DMS114 treated with DMSO at 0.1 percent for 48 hours (cell line): Measurements from ENCODE around the gene PLA2G12A.
A peak's percentile ranks its signal among the peaks of the same experiment; 100 is the strongest.

ENCODE experiments used
- DNase-seq: peaks from one replicate; lab custom pipeline; 2025; ENCODE audit not compliant: unreplicated experiment; lab: John Stamatoyannopoulos, UW

The PLA2G12A gene

GRCh38 chr4:109729117-109729717, 653 bp downstream of the PLA2G12A start:
- DNase-seq, result no peak

GRCh38 chr4:109728385-109728784, 1.5 kb downstream of the PLA2G12A start:
- no peak for DNase-seq

GRCh38 chr4:109723110-109723509, 6.8 kb downstream of the PLA2G12A start:
- no peak for DNase-seq

- DNase-seq, result no peak
Observed at GRCh38 chr4:109722357-109722756, 7.5 kb downstream of the PLA2G12A start.

- no peak for DNase-seq
Observed at GRCh38 chr4:109721033-109721432, 8.8 kb downstream of the PLA2G12A start.

- no peak for DNase-seq
Observed at GRCh38 chr4:109719604-109720003, 10.3 kb downstream of the PLA2G12A start.

- DNase-seq, result no peak
Observed at GRCh38 chr4:109718759-109719158, 11.1 kb downstream of the PLA2G12A start.

GRCh38 chr4:109713500-109713899, 16.4 kb downstream of the PLA2G12A start:
- no peak for DNase-seq

- DNase-seq, result no peak
Observed at GRCh38 chr4:109708990-109709389, 20.9 kb downstream of the PLA2G12A start.

GRCh38 chr4:109708435-109708834, 21.4 kb downstream of the PLA2G12A start:
- no peak for DNase-seq

- no peak for DNase-seq
Observed at GRCh38 chr4:109703664-109704361, 26.1 kb downstream of the PLA2G12A start.

GRCh38 chr4:109702950-109703663, 26.8 kb downstream of the PLA2G12A start, which contains the start of gene CASP6:
CASP6 (minus strand) TSS chr4:109703445; CDS start chr4:109703395, 50 bp downstream.
- peak; percentile 15 for DNase-seq

GRCh38 chr4:109701566-109702410, 28.1 kb downstream of the PLA2G12A start:
- no peak for DNase-seq

- no peak for DNase-seq
Observed at GRCh38 chr4:109699553-109700225, 30.2 kb downstream of the PLA2G12A start.

- no peak for DNase-seq
Observed at GRCh38 chr4:109698656-109699055, 31.2 kb downstream of the PLA2G12A start.

GRCh38 chr4:109691411-109691920, 38.4 kb downstream of the PLA2G12A start:
- no peak for DNase-seq

- DNase-seq, result no peak
Observed at GRCh38 chr4:109690690-109691410, 39.0 kb downstream of the PLA2G12A start.

GRCh38 chr4:109684727-109685126, 45.1 kb downstream of the PLA2G12A start:
- no peak for DNase-seq

GRCh38 chr4:109683621-109684253, 46.1 kb downstream of the PLA2G12A start:
- DNase-seq, result no peak
